A549 (cell line): ENCODE measurements around the gene CYP4F2. TPM values are rescaled to one million over a fixed set of nuclear protein-coding genes. Genes with fewer than 3 reads are reported as not detected.
A peak's percentile ranks its signal among the peaks of the same experiment; 100 is the strongest.
"Not testable (repeated sequence)": the region's sequence is repeated elsewhere in the genome, so short reads cannot be mapped to it uniquely, and the experiment has no call there.

Source experiments
- ATAC-seq, 2 experiments: fragments of 200-7000 bp in 1 of 2; fragments of >200 bp in 1 of 2; cut with Nextera tagmentation in 1 of 2; cut with Tn5 transposase in 1 of 2; 3 replicates each; pipeline versions ENCODE4 v1.8.0 to v1.9.1; 2018 to 2020; ENCODE audit warnings: mild to moderate bottlenecking in 1 of 2, moderate library complexity in 1 of 2
- CTCF ChIA-PET: fragments of 300-600 bp; sonication (Branson Sonifier 250); formaldehyde crosslinking; extraction: SDS; loops from one replicate; lab custom pipeline; 2021; ENCODE audit warnings: antibody characterized with exemption, inconsistent platforms; lab: Yijun Ruan, JAX
- POLR2A ChIA-PET: fragments of 350-600 bp; formaldehyde crosslinking; extraction: SDS; loops from one replicate; lab custom pipeline; 2021; ENCODE audit warnings: antibody characterized with exemption, inconsistent platforms; lab: Yijun Ruan, JAX
- DNase-seq, 2 experiments: peaks; one replicate each; pipeline versions ENCODE4 v3.0.0 to v3.0.0-alpha.2; 2011 to 2016; ENCODE audit warnings: low read depth in 1 of 2, low spot score in 1 of 2
- FAIRE-seq: peaks from 2 replicates; lab custom pipeline; 2011; peaks lifted over from hg19 to GRCh38; lab: Jason Lieb, UNC
- H3K27ac ChIP-seq, 2 experiments: fragments of >200 bp; sonication (Bioruptor Twin); formaldehyde crosslinking; 3 replicates each; pipeline ENCODE4 v1.5.1; 2016 to 2017
- H3K4me1 ChIP-seq: fragments of >200 bp; sonication (Bioruptor Twin); formaldehyde crosslinking; 3 replicates; pipeline ENCODE4 v1.6.1; 2016
- H3K4me2 ChIP-seq: fragments of >200 bp; sonication (Bioruptor Twin); formaldehyde crosslinking; 3 replicates; pipeline ENCODE4 v1.6.1; 2016
- H3K4me3 ChIP-seq: fragments of >200 bp; sonication (Bioruptor Twin); formaldehyde crosslinking; 3 replicates; pipeline ENCODE4 v1.5.1; 2016
- H3K9me3 ChIP-seq: fragments of >200 bp; sonication (Bioruptor Twin); formaldehyde crosslinking; 3 replicates; pipeline ENCODE4 v1.6.1; 2016
- CEBPB ChIP-seq, 2 experiments: fragments of >200 bp in 1 of 2; sonication (Bioruptor Twin) in 1 of 2; formaldehyde crosslinking in 1 of 2; IDR thresholded peaks; 2 replicates each; pipeline ENCODE4 v1.6.1; 2012 to 2016
- EHF ChIP-seq: fragments of 250-450 bp; sonication (Bioruptor Pico); IDR thresholded peaks from 2 replicates; pipeline ENCODE4 v1.5.0; 2020; ENCODE audit warnings: mild to moderate bottlenecking
- EP300 ChIP-seq, 2 experiments: fragments of >200 bp; sonication (Bioruptor Twin); formaldehyde crosslinking; IDR thresholded peaks; 2 replicates in 1 of 2; 3 replicates in 1 of 2; pipeline ENCODE4 v1.6.1; 2016 to 2017
- HEYL ChIP-seq: fragments of 250-450 bp; sonication (Bioruptor Pico); IDR thresholded peaks from 2 replicates; pipeline ENCODE4 v1.8.0; 2021; ENCODE audit warnings: mild to moderate bottlenecking, moderate library complexity
- JUN ChIP-seq, 2 experiments: fragments of >200 bp; sonication (Bioruptor Twin); formaldehyde crosslinking; IDR thresholded peaks; 2 replicates in 1 of 2; 3 replicates in 1 of 2; pipeline ENCODE4 v1.6.1; 2016 to 2017
- MAFK ChIP-seq: fragments of 450-650 bp; IDR thresholded peaks from 2 replicates; pipeline ENCODE4 v1.6.1; 2014; ENCODE audit not compliant: partially characterized antibody
- MYC ChIP-seq: IDR thresholded peaks from 2 replicates; pipeline ENCODE4 v1.6.1; 2012; ENCODE audit warnings: mild to moderate bottlenecking, inconsistent platforms, low read length, improper control_type of control experiment, borderline replicate concordance
- NFE2L2 ChIP-seq: fragments of 150-350 bp; conservative IDR thresholded peaks from 2 replicates; pipeline ENCODE4 v1.6.1; 2014; ENCODE audit warnings: low read length
- NPAS2 ChIP-seq: fragments of 250-450 bp; sonication (Bioruptor Pico); IDR thresholded peaks from 2 replicates; pipeline ENCODE4 v1.8.0; 2022; ENCODE audit warnings: mild to moderate bottlenecking, moderate library complexity, borderline replicate concordance
- POLR2AphosphoS2 ChIP-seq: conservative IDR thresholded peaks from 2 replicates; pipeline ENCODE4 v1.6.1; 2012; ENCODE audit warnings: low read length, improper control_type of control experiment, inconsistent platforms
- RAD21 ChIP-seq, 2 experiments: fragments of >200 bp in 1 of 2; sonication (Bioruptor Twin) in 1 of 2; formaldehyde crosslinking in 1 of 2; IDR thresholded peaks in 1 of 2; conservative IDR thresholded peaks in 1 of 2; 2 replicates in 1 of 2; 3 replicates in 1 of 2; pipeline ENCODE4 v1.6.1; 2012 to 2018; ENCODE audit warnings: inconsistent platforms in 1 of 2
- RARB ChIP-seq: fragments of 250-450 bp; sonication (Bioruptor Pico); IDR thresholded peaks from 2 replicates; pipeline ENCODE4 v1.8.0; 2021; ENCODE audit warnings: mild to moderate bottlenecking, moderate library complexity
- RFX5 ChIP-seq: fragments of 450-650 bp; IDR thresholded peaks from 2 replicates; pipeline ENCODE4 v1.7.1; 2014; ENCODE audit warnings: antibody characterized with exemption, mild to moderate bottlenecking, moderate library complexity
- TP53 ChIP-seq: fragments of 250-450 bp; sonication (Bioruptor Pico); IDR thresholded peaks from 2 replicates; pipeline ENCODE4 v1.5.0; 2021; ENCODE audit warnings: mild to moderate bottlenecking, moderate library complexity
- WGBS: methylation state at CpG from one replicate; pipeline ENCODE4 v1.1.6; 2017; ENCODE audit errors: missing lambda C conversion rate; 5-methylcytosine and 5-hydroxymethylcytosine counted together
- polyA plus RNA-seq, 4 experiments: library from polyadenylated mRNA; depleted of rRNA in 3 of 4; stranded (reverse); fragments of >200 nt; fragmentation: RNase III in 1 of 4; extraction: RNeasy Plus Mini Kit Qiagen cat#74134 plus additional on column Dnase treatment in 1 of 4; gene quantifications; 2 replicates in 3 of 4; 3 replicates in 1 of 4; pipeline ENCODE4 v1.2.3, GENCODE V29; 2011 to 2017
- TF ChIP-seq, protein P1 (sequence below): IDR thresholded peaks from 2 replicates; pipeline ENCODE4 v1.6.1; 2012
- TF ChIP-seq, protein P2 (sequence below): fragments of 150-350 bp; IDR thresholded peaks from 2 replicates; pipeline ENCODE4 v1.6.1; 2014; ENCODE audit warnings: low read depth, mild to moderate bottlenecking, low read length
- TF ChIP-seq, protein P3 (sequence below): fragments of 200-600 bp; sonication (generic); IDR thresholded peaks from 2 replicates; pipeline ENCODE4 v1.6.1; 2016; ENCODE audit warnings: antibody characterized with exemption, mild to moderate bottlenecking, moderate library complexity
- TF ChIP-seq, protein P4 (sequence below): fragments of 250-450 bp; sonication (Bioruptor Pico); IDR thresholded peaks from 2 replicates; pipeline ENCODE4 v1.5.0; 2021; ENCODE audit warnings: mild to moderate bottlenecking, moderate library complexity, borderline replicate concordance
- TF ChIP-seq, protein P5 (sequence below): fragments of >200 bp; sonication (Bioruptor Twin); formaldehyde crosslinking; IDR thresholded peaks from 3 replicates; pipeline ENCODE4 v1.5.1; 2016

CYP4F2 gene
- polyA plus RNA-seq, 2 of the 4 experiments (the other 2 are of a cell fraction), result 0.13 to 0.43 TPM

DNA sequence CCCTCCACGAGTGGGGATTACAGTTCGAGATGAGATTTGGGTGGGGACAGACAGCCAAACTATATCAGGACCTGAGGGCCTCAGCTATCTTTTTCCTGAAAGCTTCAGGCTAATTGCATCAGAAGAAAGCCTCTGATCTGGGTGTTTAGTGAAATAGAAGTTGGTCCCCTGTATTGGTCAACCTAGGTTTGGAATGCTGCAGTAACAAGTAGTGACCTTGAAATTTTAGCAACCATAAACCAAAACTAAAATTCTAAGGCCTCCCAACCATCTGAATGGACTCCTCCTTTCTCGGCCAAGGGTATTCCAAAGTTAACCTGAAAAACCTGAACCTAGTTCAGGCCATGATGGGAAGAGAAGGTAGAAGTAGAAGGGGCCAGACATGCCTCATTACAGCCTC lies 47.5 kb downstream of the CYP4F2 start:
- no peak overlapping the region for H3K4me3 ChIP-seq
- TF ChIP-seq MYC (no peak), EP300 (IDR thresholded peaks at IDR 0.05) (no peak), MAFK (no peak)
- TF ChIP-seq, protein P1, sequence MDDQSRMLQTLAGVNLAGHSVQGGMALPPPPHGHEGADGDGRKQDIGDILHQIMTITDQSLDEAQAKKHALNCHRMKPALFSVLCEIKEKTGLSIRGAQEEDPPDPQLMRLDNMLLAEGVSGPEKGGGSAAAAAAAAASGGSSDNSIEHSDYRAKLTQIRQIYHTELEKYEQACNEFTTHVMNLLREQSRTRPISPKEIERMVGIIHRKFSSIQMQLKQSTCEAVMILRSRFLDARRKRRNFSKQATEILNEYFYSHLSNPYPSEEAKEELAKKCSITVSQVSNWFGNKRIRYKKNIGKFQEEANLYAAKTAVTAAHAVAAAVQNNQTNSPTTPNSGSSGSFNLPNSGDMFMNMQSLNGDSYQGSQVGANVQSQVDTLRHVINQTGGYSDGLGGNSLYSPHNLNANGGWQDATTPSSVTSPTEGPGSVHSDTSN, result no peak
- no peaks in the 10 kb centered on the region for H3K4me1 ChIP-seq
- CTCF ChIA-PET, result interaction anchor here (0.6 kb wide), 1 partner anchor 191 kb away, joined by 3 read pairs; no protein-coding TSS in a partner anchor
- WGBS, result 20% methylated on average over 3 of the region's 3 CpGs
- POLR2A ChIA-PET, result interaction anchor here (0.6 kb wide), 1 partner anchor 852 kb away, joined by 8 read pairs; no protein-coding TSS in a partner anchor
- H3K4me2 ChIP-seq, result no peak overlapping the region
- H3K27ac ChIP-seq, result no peak overlapping the region
- DNase-seq (no peak), FAIRE-seq (no peak), ATAC-seq (no peak)
- H3K9me3 ChIP-seq, result no peaks in the 10 kb centered on the region

DNA sequence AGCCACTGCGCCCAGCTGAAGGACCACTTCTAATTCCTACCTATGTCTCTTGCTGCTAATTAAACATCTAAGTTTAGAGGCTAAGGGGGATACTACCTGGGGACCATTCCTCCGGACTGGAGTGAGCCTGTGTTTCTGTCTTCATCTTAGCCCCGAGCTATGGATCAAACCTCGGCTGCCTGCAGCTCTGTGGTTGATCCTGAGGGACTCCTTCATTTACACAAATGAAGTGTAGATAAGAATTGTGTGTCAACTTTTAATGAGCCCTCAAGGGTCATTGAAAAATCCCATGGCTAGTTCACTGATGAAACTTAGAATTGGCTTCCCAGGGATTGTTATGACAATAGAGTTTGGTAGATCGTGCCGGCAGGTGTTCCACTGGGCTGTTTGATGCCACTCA lies 51.0 kb downstream of the CYP4F2 start:
- DNase-seq (no peak), FAIRE-seq (no peak), ATAC-seq (no peak)
- CTCF ChIA-PET, result no interaction called here
- no peaks in the 10 kb centered on the region for H3K4me1 ChIP-seq
- H3K9me3 ChIP-seq, result no peaks in the 10 kb centered on the region
- TF ChIP-seq, protein P2, sequence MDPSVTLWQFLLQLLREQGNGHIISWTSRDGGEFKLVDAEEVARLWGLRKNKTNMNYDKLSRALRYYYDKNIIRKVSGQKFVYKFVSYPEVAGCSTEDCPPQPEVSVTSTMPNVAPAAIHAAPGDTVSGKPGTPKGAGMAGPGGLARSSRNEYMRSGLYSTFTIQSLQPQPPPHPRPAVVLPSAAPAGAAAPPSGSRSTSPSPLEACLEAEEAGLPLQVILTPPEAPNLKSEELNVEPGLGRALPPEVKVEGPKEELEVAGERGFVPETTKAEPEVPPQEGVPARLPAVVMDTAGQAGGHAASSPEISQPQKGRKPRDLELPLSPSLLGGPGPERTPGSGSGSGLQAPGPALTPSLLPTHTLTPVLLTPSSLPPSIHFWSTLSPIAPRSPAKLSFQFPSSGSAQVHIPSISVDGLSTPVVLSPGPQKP, result no peak
- TF ChIP-seq HEYL (CRISPR knock-in tag), result no peak
- TF ChIP-seq CEBPB (IDR thresholded peaks at IDR 0.05), result no peak
- TF ChIP-seq, protein P3, sequence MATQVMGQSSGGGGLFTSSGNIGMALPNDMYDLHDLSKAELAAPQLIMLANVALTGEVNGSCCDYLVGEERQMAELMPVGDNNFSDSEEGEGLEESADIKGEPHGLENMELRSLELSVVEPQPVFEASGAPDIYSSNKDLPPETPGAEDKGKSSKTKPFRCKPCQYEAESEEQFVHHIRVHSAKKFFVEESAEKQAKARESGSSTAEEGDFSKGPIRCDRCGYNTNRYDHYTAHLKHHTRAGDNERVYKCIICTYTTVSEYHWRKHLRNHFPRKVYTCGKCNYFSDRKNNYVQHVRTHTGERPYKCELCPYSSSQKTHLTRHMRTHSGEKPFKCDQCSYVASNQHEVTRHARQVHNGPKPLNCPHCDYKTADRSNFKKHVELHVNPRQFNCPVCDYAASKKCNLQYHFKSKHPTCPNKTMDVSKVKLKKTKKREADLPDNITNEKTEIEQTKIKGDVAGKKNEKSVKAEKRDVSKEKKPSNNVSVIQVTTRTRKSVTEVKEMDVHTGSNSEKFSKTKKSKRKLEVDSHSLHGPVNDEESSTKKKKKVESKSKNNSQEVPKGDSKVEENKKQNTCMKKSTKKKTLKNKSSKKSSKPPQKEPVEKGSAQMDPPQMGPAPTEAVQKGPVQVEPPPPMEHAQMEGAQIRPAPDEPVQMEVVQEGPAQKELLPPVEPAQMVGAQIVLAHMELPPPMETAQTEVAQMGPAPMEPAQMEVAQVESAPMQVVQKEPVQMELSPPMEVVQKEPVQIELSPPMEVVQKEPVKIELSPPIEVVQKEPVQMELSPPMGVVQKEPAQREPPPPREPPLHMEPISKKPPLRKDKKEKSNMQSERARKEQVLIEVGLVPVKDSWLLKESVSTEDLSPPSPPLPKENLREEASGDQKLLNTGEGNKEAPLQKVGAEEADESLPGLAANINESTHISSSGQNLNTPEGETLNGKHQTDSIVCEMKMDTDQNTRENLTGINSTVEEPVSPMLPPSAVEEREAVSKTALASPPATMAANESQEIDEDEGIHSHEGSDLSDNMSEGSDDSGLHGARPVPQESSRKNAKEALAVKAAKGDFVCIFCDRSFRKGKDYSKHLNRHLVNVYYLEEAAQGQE, result no peak
- TF ChIP-seq TP53 (CRISPR knock-in tag), result no peak
- POLR2A ChIA-PET, result no interaction called here
- no peak overlapping the region for H3K27ac ChIP-seq
- 9% methylated on average over 5 of the region's 6 CpGs for WGBS
- H3K4me2 ChIP-seq, result no peak overlapping the region
- no peak overlapping the region for H3K4me3 ChIP-seq

DNA sequence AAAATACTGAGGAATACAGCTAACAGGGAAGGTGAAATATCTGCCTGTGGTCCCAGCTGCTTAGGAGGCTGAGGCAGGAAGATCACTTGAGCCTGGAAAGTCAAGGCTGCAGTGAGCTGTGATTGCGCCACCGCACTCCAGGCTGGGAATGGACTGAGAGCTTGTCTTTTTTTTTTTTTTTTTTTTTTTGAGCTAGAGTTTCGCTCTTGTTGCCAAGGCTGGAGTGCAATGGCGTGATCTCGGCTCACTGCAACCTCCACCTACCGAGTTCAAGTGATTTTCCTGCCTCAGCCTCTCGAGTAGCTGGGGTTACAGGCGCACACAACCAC lies 54.0 kb downstream of the CYP4F2 start:
- H3K4me3 ChIP-seq, FAIRE-seq, H3K9me3 ChIP-seq, H3K4me2 ChIP-seq, H3K27ac ChIP-seq, H3K4me1 ChIP-seq, CTCF ChIA-PET, ATAC-seq: not testable (repeated sequence)
- POLR2A ChIA-PET, result interaction anchor here (0.6 kb wide), 1 partner anchor 21 kb away, joined by 4 read pairs; no protein-coding TSS in a partner anchor
- TF ChIP-seq CEBPB (IDR thresholded peaks at IDR 0.05), result peak in 1 of 2 experiments; percentile 31; a peak in 1 of 4 replicates
- 20% methylated on average over 8 of the region's 8 CpGs for WGBS
- DNase-seq, result peak in 1 of 2 experiments; percentile 12

DNA sequence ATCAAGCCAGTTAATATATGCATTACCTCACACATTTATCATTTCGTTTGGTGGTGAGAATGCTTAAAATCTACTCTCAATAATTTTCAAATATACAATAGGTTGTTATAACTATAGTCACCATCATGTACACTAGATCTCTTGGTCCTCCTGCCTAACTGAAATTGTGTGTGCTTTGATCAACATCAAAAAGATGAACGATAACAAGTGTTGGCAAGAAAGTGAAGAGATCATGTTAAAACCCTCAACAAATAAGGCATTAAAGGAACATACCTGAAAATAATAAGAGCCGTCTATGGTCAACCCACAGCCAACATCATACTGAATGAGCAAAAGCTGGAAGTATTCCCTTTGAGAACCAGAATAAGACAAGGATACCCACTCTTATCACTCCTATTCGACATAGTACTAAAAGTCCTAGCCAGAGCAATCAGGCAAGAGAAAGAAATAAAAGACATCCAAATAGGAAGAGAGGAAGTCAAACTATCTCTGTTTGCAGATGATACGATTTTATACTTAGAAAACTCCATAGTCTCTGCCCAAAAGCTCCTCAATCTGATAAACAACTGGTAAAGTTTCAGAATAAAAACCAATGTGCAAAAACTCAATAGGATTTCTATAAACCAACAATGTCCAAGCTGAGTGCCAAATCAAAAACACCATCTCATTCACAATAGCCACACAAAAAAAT lies 54.5 kb downstream of the CYP4F2 start:
- no peak overlapping the region for H3K4me2 ChIP-seq
- FAIRE-seq (no peak), ATAC-seq (no peak), DNase-seq (no peak)
- H3K9me3 ChIP-seq, result no peaks in the 10 kb centered on the region
- POLR2A ChIA-PET, result interaction anchor here (0.6 kb wide), 1 partner anchor 21 kb away, joined by 4 read pairs; no protein-coding TSS in a partner anchor
- no peak overlapping the region for H3K27ac ChIP-seq
- WGBS, result 26% methylated on average over 5 of the region's 5 CpGs
- H3K4me3 ChIP-seq, result no peak overlapping the region
- CTCF ChIA-PET, result no interaction called here
- H3K4me1 ChIP-seq, result no peaks in the 10 kb centered on the region
- no peak for TF ChIP-seq NFE2L2
- TF ChIP-seq NPAS2 (CRISPR knock-in tag), result no peak
- TF ChIP-seq RFX5, result no peak
- TF ChIP-seq, protein P4, sequence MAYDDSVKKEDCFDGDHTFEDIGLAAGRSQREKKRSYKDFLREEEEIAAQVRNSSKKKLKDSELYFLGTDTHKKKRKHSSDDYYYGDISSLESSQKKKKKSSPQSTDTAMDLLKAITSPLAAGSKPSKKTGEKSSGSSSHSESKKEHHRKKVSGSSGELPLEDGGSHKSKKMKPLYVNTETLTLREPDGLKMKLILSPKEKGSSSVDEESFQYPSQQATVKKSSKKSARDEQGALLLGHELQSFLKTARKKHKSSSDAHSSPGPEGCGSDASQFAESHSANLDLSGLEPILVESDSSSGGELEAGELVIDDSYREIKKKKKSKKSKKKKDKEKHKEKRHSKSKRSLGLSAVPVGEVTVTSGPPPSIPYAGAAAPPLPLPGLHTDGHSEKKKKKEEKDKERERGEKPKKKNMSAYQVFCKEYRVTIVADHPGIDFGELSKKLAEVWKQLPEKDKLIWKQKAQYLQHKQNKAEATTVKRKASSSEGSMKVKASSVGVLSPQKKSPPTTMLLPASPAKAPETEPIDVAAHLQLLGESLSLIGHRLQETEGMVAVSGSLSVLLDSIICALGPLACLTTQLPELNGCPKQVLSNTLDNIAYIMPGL (CRISPR knock-in tag), result no peak
- TF ChIP-seq EHF (CRISPR knock-in tag), result no peak
- TF ChIP-seq RAD21 (conservative IDR thresholded peaks at IDR 0.05 in 1 of 2, IDR thresholded peaks at IDR 0.05 in 1 of 2), result no peak
- no peak for TF ChIP-seq JUN (IDR thresholded peaks at IDR 0.05)
- TF ChIP-seq, protein P5, sequence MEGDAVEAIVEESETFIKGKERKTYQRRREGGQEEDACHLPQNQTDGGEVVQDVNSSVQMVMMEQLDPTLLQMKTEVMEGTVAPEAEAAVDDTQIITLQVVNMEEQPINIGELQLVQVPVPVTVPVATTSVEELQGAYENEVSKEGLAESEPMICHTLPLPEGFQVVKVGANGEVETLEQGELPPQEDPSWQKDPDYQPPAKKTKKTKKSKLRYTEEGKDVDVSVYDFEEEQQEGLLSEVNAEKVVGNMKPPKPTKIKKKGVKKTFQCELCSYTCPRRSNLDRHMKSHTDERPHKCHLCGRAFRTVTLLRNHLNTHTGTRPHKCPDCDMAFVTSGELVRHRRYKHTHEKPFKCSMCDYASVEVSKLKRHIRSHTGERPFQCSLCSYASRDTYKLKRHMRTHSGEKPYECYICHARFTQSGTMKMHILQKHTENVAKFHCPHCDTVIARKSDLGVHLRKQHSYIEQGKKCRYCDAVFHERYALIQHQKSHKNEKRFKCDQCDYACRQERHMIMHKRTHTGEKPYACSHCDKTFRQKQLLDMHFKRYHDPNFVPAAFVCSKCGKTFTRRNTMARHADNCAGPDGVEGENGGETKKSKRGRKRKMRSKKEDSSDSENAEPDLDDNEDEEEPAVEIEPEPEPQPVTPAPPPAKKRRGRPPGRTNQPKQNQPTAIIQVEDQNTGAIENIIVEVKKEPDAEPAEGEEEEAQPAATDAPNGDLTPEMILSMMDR, result no peak
- TF ChIP-seq RARB (CRISPR knock-in tag), result no peak
- no peak for TF ChIP-seq POLR2AphosphoS2
